Activated T-cell treated with anti-CD3 and anti-CD28 coated beads, Interleukin-2, amount 50 U/mL, for 48 hours (primary cell): ENCODE results near the gene PGP.

Source experiments
- DNase-seq, 2 experiments: peaks; one replicate each; pipeline ENCODE4 v3.0.0-alpha.2; 2020

Gene PGP

DNA sequence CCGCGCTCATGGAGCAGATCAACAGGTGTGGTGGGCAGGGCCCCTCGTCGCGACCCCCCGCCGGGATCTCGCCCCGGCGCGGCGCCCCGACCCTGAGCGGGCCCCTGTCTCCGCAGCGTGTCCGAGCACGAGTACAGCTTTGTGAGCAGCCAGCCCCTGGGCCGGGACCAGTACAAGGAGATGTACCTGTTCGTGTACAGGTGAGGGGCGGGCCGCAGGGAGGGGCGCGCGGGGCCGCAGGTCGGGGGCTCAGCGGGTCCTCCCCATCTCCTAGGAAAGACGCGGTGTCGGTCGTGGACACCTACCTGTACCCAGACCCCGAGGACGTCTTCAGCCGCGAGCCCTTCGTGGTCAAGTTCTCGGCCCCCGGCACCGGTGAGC is 22.5 kb upstream of the PGP start:
- DNase-seq, result no peak

DNA sequence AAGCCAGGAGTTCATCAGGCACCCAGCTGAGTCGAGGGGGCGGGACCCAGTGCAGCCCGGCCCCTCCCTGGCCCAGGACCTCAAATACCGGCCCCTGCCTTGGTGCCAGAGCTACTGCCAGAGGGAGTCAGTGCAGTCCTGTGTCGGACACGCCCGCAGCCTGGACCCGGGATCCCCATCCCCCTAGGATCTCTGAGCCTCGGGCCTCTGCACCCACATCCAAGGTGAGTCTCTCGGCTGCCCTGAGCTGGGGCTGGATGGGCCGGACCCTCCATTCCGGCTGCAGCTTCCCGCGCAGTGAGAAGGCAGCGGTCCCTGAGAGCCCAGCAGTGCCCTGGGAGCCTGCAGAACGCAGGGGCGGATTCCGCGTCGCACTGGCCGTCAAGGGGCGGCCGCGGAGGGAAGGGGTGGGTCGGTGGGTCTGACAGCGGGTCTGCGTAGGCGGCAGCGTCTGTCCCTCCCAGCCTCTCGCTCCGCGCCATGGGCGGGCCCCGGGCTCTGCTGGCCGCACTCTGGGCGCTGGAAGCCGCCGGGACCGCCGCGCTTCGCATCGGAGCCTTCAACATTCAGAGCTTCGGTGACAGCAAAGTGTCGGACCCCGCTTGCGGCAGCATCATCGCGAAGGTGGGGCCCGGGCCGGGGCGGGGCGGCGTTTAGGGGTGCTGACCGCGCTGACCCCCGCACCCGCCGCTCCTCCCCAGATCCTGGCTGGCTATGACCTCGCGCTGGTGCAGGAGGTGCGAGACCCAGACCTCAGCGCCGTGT is 21.9 kb upstream of the PGP start, which contains the start of gene DNASE1L2:
Gene DNASE1L2, plus strand, starts transcription at position 108 of the 765 bp plus-strand sequence. Its CDS starts 373 bp downstream, at position 481.
- peak in 1 of 2 experiments; percentile 41 for DNase-seq

DNA sequence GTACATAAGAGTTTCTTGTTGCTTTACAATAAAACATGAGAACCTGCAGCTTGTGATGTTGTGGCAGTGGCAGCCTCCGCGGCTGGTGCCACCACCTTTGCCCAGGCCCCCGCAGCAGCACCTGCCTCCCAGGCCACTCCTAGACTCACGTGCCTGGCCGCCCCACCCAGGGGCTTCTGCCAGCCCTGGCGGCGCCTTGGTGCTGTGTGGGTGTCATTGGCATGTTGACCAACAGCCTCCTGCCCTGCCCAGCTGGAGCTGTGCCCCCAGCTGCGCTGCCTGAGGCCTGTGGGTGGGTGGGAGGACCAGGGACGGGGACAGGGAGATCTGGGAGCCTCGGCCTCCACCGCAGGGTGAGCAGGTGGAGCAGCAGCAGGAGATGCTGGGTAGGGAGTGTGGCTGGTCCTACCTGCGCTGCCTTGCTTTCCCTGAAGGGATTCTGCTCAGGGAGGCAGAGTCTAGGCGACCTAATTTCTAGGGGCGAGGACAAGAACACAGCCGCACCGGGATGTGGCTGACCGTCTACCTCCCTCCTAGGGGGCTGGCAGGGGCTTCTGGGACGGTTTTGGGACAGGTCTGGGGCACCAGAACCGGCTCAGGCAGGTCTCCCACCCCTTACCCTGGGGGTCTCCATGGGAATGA is 21.2 kb upstream of the PGP start:
- no peak for DNase-seq

DNA sequence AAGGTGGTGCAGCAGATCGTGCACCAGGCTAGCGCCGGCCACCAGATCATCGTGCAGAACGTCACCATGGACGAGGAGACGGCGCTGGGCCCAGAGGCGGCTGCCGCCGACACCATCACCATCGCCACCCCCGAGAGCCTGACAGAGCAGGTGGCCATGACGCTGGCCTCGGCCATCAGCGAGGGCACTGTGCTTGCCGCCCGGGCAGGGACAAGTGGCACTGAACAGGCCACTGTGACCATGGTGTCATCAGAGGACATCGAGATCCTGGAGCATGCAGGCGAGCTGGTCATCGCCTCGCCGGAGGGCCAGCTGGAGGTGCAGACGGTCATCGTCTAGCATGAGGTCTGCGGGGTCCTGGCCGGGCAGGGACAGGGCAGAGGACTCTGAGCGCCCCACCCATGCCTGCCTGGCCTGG is 20.6 kb upstream of the PGP start:
- DNase-seq, result no peak

DNA sequence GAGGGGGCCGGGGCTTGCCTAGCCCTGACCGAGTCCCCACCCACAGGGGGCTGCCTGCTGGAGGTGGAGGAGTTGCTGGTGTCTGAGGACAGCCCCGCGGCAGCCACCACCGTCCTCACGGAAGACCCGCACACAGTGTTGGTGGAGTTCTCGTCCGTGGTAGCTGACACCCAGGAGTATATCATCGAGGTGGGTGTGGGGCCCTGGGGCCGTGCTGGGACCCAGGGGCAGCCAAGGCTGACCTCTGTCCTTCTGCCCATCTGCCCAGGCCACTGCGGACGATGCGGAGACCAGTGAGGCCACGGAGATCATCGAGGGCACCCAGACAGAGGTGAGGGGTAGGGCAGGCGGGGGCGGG is 20.2 kb upstream of the PGP start:
- DNase-seq, result no peak

DNA sequence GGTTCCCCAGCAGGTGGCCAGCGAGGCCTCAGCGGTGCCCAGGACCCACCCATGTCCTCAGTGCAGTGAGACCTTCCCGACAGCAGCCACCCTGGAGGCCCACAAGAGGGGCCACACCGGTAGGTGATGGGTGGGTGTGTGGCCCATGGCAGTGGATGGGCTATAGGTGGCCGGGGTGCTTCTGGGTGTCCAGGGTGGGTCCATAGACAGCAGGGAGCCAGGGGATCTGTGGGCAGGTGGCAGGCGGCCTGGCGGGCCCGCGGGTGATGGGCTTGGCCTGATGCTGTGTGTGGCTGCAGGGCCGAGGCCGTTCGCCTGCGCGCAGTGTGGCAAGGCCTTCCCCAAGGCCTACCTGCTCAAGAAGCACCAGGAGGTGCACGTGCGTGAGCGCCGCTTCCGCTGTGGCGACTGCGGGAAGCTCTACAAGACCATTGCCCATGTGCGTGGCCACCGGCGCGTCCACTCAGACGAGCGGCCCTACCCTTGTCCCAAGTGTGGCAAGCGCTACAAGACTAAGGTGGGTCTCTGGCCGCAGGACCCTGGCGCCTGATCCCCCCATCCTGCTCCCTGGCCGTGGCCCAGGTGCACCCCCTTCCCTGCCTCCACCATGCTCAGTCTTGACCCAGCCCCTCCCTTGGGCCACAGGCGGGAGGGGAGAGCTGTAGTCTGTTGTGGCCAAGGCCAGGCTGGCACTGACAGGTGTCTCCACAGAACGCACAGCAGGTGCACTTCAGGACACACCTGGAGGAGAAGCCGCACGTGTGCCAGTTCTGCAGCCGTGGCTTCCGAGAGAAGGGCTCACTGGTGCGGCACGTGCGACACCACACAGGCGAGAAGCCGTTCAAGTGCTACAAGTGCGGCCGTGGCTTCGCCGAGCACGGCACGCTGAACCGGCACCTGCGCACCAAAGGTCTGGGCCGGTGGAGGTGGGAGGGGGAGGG is 19.5 kb upstream of the PGP start:
- DNase-seq, result no peak

DNA sequence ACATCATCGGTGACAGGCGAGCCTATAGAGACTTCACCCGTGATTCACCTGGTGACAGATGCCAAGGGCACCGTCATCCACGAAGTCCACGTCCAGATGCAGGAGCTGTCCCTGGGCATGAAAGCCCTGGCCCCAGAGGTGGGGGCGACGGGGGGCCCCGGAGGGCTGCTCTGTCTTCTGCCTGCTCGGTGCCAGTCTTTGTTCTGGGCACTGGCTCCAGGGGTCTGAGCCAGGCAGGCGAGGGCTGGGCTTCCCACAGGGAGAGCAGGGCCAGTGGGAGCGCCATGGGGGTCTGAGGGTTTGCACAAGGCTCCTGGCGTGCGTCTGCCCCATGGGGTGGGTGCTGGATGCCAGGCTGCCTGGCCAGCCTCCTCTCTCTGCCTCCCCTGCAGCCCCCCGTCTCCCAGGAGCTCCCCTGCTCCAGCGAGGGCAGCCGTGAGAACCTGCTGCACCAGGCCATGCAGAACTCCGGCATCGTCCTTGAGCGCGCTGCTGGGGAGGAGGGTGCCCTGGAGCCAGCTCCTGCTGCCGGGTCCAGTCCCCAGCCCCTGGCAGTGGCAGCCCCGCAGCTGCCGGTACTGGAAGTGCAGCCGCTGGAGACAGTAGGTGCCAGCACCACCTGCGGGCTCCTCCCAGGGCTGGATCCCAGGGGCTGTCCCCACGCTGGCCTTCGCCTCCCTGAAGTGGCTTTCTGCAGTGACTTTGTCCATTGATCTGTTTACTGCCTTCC is 18.6 kb upstream of the PGP start:
- DNase-seq, result no peak

DNA sequence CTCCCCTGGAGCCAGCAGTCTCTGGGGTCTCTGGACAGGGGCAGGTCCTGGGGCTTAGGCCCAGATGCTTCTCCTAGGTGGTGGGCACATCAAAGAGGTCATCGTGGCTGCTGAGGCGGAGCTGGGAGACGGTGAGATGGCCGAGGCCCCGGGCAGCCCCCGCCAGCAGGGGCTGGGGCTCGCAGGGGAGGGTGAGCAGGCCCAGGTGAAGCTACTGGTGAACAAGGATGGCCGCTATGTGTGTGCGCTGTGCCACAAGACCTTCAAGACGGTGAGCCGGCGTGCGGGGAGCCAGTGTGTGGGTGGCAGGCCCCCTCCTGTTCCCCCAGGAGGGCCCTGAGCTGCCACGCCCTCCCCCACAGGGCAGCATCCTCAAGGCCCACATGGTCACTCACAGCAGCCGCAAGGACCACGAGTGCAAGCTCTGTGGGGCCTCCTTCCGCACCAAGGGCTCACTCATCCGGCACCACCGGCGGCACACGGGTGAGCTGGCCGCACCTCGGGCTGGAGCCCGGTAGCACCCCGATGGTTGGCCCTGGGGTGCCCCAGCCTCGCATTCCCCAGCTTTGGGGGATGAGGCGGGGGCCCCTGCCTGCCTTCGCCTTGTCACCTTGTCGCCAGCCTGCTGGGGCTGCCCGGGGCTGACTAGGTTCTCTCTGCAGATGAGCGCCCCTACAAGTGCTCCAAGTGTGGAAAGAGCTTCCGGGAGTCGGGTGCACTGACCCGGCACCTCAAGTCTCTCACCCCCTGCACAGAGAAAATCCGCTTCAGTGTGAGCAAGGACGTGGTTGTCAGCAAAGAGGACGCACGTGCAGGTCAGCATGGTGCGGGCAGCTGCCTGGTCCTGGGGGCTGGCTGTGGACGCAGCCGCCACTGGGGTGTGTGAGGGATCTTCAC is 17.7 kb upstream of the PGP start:
- DNase-seq, result no peak

DNA sequence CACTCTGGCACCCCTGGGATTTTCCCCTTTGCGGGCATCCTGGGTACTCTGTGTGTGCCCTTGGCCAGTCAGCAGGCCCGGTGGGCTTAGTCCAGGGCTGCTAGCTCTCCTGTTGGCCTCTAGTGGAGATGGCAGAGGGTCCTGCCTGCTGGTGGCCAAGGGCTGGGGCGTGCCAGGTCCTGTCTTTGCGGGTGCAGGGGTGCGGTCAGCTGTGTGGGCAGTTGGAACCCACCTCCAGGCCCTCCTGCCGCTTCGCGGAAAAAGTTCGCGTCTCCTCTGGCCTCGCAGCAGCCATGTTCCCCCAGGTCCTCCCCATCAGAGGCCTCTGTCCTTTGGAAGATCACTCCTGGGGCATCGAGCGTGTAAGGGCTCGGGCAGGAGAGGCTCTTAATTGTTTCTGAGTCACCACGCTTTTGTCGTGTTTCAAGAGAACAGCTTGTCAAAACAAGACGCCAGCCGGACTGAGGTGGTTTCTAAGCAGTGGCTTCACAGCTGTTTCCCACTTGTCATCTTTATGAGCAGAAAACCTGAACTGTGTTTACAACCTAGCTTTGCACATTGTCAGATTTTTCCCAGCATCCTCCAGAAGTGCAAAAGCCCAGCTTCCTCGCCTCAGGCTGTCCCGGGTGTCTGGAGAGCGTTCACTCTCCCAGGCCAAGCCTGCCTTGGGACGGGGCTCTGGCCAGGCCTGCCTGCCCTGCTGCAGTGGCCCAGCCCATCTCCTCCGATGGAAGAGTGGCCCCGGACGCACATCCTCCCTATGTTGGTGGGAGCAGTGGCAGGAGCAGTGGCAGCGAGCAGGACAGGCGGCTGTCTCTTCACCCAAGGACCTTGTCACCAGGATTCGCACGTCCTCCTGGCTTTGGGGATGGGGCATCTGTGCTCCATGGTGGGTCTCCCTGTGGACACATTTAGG is 16.6 kb upstream of the PGP start:
- no peak for DNase-seq

DNA sequence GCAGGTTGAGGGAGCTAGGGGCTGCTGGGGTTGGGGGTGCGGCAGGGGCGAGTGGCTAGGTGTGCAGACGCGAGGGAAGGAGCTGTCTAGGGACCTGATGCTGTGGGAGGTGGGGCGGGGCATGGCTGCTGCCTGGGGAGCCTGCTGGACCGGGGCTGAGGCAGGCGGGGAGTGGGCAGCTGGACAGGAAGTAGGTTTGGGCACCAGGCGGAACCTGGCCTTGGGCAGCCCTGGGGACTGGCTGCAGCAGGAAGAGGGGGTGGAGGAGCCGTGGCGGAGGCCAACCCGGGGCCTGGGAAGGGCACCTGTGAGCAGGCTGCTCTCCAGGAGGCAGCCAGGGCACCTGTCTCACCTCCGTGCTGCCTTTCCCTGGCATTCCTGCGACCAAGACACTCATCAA is 15.7 kb upstream of the PGP start:
- DNase-seq, result no peak

DNA sequence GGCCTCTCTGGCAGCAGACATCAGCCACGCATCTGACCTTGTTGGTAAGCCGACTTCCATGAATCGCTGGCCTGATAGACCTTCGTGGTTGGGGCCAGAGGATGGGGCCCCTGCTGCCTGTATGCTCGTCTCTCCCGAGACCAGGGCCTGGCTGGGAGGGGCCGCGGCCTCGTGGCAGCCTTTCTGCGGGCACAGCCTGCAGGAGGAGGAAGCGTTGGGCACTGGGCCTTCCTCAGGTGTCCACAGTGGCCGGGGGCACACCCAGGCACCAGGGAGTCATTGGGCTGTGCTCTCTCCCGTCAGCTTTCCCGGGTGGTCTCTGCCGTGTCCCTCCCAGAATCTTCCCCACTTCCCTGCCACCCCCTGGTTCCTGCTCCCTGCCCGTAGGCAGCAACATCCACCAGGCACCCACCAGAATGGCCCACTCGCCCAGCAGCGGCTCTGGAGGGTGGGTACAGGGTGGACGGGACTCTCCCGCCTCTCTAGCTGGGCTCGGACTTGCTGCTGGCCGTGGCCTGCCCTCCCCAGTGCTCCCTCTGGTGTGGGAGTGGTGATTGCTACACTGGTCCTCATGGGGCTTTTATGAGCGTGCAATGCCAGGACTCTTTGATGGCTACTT is 15.1 kb upstream of the PGP start:
- no peak for DNase-seq

DNA sequence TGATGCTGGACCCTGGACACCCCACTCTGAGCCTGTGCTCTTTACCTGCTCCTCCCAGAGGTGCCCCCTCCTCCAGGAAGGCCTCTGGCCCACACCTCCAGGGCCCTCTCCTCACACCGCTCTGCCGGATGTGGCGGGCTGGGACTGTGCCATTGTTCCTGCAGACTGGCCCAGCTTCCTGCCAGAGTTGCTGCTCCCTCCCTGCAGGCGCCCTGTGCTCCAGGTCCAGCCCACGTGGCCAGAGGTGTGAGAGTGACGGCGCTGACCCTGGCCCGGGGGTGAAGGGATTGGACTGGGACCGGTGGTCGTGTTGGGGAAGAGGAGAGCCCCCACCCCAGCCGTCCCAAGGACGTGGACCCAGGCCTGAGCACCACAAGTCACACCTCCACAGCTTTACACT is 14.5 kb upstream of the PGP start:
- no peak for DNase-seq

DNA sequence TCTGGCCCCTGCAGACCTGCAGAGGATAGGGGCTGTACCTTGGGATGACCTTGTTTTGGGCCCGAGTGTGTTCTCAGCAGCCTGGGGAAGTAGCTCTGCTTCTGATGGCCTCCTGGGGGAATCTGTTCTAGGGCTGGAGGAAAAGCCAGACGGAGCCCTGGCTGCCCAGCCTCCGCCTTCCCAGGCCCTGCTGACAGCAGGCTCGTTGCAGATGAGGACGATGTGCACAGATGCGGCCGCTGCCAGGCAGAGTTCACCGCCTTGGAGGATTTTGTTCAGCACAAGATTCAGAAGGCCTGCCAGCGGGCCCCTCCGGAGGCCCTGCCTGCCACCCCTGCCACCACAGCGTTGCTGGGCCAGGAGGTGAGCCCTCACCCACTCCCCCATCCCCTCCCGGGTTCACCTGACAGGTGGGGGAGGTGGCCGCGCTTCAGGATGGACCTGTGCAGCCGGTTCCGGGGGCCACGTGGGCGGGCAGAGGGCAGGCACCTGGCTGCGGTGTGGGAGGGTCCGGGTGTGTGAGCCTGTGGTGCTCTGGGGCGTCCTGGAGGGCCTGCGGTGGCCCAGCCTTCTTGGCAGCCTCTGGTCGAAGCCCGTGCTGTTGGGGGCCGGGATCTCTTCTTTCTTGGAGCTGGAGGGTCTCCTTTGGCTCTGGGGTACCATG is 13.7 kb upstream of the PGP start:
- DNase-seq, result no peak

DNA sequence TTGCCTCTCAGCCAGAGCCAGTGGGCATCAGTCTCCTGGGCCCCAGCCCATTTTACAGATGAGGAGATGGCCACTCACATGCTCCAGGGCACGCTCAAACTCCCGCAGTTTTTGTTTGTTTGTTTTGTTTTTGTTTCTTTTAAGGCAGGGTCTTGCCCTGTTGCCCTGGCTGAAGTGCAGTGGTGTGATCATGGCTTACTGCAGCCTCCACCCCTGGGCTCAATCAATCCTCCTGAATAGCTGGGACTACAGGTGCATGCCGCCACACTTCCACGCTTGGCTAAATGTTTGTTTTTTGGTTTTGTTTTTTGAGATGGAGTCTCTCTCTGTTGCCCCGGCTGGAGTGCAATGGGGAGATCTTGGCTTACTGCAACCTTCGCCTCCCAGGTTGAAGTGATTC is 12.3 kb upstream of the PGP start:
- no peak for DNase-seq

DNA sequence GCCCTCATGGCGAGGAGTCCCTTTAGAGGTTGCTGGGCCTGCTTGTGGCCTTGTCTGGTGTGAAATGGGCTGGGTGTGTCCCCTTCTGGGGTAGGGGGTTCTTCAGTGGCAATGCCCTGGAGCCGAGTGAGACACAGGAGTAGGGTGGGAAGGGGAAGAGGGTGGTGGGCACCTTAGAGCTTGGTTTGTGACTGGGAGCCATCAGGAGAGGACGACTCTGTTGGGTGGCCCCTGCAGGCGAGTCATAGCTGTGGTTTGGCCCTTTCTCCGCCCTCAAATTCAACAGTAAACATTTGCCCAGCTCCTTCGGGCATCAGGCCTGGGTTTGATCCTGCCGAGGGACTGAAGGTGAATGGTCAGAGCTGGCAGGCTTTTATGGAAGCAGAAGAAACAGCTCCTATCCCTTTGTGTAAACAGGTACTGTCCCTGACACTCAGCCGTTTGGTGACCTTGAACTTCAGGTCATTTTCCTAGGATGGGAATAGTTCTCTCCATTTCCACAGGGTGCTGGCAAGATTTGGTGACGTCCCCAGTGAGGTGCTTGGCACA is 11.7 kb upstream of the PGP start:
- no peak for DNase-seq

DNA sequence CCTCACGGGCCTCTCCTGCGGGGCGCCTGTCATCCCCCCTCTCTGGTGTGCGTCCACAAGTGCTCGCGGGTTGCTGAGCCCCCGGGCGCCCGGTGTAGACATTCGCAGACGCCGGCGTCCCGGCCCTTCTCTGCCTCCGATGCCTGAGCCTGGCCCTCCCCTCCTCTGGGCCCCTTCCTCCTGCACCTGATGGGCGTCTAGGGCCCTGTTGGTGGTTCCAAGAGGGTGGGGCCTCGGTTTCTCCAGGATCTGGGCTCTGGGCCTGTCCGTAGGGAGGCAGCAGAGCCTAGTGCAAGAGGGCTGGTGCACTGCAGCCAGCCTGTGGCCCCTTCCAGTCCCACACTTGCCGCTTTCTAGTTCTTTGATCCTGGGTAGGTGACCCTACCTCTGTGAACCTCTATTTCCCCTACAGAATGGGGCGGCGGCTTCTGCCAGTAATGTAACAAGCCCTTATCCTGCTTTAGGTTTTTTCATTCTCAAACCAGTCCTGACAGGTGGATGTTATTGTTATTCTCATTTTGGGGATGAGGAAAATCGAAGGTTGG is 9.4 kb upstream of the PGP start:
- peak; percentile 55 to 62 for DNase-seq

DNA sequence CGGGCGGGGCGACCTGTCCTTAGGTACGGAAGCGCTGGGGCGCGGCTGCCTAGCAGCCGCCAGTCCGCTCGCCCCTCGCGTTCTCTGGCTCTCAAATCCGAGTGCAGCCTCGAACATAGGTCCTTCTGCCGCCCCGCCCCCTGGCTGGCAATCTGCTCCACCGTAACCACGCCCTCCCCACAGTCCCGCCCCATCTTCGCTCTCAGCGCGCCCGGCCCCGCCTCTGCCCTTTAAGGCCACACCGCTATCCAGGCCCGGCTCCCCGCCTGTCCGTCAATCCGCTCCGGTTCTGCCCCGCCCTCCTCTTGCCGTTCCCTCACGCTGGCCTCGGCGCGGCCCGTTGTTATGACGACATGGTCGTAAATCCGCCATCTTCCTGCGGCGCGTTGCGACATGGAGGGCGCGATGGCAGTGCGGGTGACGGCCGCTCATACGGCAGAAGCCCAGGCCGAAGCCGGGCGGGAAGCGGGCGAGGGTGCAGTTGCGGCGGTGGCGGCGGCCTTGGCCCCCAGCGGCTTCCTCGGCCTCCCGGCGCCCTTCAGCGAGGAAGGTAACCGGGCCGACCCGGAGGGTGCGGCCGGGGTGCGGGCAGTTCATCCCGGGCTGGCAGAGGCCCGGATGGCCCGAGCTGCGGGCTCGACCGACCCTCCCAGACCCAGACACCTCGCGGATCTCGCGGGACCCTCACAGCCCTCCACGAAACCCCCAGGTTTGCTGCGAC is 8.7 kb upstream of the PGP start, which contains the start of gene E4F1:
Gene E4F1, plus strand, starts transcription at position 371 of the 721 bp plus-strand sequence. Its CDS starts 23 bp downstream, at position 394.
- DNase-seq, result peak; percentile 100

DNA sequence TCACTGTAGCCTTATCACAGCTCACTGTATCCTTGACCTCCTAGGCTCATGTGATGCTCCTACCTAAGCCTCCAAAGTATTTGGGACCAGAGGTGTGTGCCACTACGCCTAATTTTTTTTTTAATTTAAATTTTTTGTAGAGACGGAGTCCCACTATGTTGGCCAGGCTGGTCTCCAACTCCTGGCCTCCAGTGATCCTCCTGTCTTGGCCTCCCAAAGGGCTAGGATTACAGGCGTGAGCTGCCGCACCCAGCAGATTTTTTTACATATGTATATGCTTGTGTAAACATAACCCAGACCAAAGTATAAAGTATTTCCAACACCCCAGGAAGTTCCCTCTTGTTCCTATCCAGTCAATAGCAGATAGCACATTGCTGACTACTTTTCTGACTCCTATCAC is 1.7 kb upstream of the PGP start:
- DNase-seq, result no peak
